Kidney epithelial cell (primary cell): ENCODE results near the gene INO80B. TPM values are rescaled to one million over a fixed set of nuclear protein-coding genes. Genes with fewer than 3 reads are reported as not detected.
A peak's percentile ranks its signal among the peaks of the same experiment; 100 is the strongest.

ENCODE experiments used
- DNase-seq: peaks from one replicate; pipeline ENCODE4 v3.0.0-alpha.2; 2010; ENCODE audit warnings: low read depth
- H3K27me3 ChIP-seq: 2 replicates; pipeline ENCODE4 v1.6.0; 2011; ENCODE audit warnings: low read length; ENCODE audit not compliant: control insufficient read depth, insufficient read depth
- H3K36me3 ChIP-seq: 2 replicates; pipeline ENCODE4 v1.5.1; 2011; ENCODE audit warnings: low read length; ENCODE audit not compliant: control insufficient read depth, insufficient read depth
- H3K4me3 ChIP-seq: 2 replicates; pipeline ENCODE4 v1.5.1; 2011; ENCODE audit warnings: low read depth, mild to moderate bottlenecking, control low read depth, low read length
- CTCF ChIP-seq: IDR thresholded peaks from 2 replicates; pipeline ENCODE4 v1.5.1; 2011; ENCODE audit warnings: mild to moderate bottlenecking, moderate library complexity, low read length, control low read depth, inconsistent platforms; ENCODE audit not compliant: insufficient read depth, poor library complexity, severe bottlenecking
- total RNA-seq: library from RNA; depleted of rRNA; stranded (reverse); fragments of >200 nt; gene quantifications from 2 replicates; pipeline ENCODE4 v1.2.3, GENCODE V29; 2015

Gene INO80B
- total RNA-seq, 1 donor from 2014 or later: 31.3 TPM

- DNase-seq: no peak
- Histone ChIP-seq H3K27me3 (no peaks in the 10 kb centered on the region), H3K4me3 (peak overlapping the region; percentile 36)
These were observed 39.8 kb upstream of the INO80B start for GRCh38 chr2:74414881-74415761.

GRCh38 chr2:74415762-74416395 is 39.0 kb upstream of the INO80B start:
- Histone ChIP-seq H3K27me3 (no peaks in the 10 kb centered on the region), H3K4me3 (peak overlapping the region; percentile 36), H3K36me3 (no peaks in the 10 kb centered on the region)
- no peak for TF ChIP-seq CTCF
- DNase-seq: no peak

More at GRCh38 chr2:74414881-74415761, 39.8 kb upstream of the INO80B start:
- TF ChIP-seq CTCF: peak; percentile 44
- H3K36me3 ChIP-seq: no peaks in the 10 kb centered on the region

GRCh38 chr2:74416778-74417177 is 38.1 kb upstream of the INO80B start:
- TF ChIP-seq CTCF: peak; percentile 15
- no peak for DNase-seq

GRCh38 chr2:74417197-74417596 is 37.7 kb upstream of the INO80B start:
- TF ChIP-seq CTCF: no peak
- Histone ChIP-seq H3K36me3 (no peaks in the 10 kb centered on the region), H3K27me3 (no peaks in the 10 kb centered on the region), H3K4me3 (no peak overlapping the region)
- no peak for DNase-seq

More at GRCh38 chr2:74416778-74417177, 38.1 kb upstream of the INO80B start:
- Histone ChIP-seq H3K27me3 (no peaks in the 10 kb centered on the region), H3K4me3 (no peak overlapping the region), H3K36me3 (no peaks in the 10 kb centered on the region)

GRCh38 chr2:74417763-74418162 is 37.1 kb upstream of the INO80B start:
- Histone ChIP-seq H3K4me3 (no peak overlapping the region), H3K36me3 (no peaks in the 10 kb centered on the region), H3K27me3 (no peaks in the 10 kb centered on the region)
- no peak for DNase-seq
- TF ChIP-seq CTCF: no peak
